Measurements from ENCODE around the gene WSCD2. TPM values are rescaled to one million over a fixed set of nuclear protein-coding genes. Genes with fewer than 3 reads are reported as not detected.
A peak's percentile ranks its signal among the peaks of the same experiment; 100 is the strongest.

The WSCD2 gene
- polyA plus RNA-seq, 1 of the 3 experiments (the other 2 are of a cell fraction), result 0.03 TPM

DNA sequence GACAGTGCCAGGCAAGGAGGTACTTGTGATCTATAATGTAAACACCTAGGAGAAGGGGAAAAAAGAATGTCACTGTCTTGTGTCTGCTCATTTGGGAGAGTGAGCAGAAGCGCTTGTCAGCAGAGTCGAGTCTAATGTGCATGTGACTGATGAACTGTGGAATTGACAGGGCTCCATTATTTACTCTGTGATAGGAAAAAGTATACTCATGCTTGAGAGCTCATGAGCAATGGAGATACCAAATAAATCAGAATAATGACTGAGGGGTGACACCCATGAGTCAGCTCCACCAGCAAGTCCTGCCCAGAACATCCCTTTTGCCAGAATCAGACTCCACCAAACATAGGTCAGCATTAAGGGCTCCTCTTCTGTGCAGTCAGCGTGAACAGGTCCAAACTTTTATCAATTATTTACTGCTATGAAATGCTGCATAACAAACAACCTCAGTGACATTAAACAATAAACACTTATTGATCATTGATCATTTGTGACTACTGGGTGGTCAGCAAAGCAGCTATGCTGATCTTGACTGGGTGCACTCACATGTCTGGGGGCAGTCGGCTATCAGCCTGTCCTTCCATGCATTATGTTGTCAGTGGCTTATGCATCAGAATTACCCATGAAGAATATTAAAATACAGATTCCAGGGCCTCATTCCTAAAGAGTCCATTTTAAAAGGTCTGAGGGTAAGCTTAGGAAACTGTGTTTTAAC is 29.2 kb upstream of the WSCD2 start:
- no peak for TF ChIP-seq POLR2AphosphoS5 (IDR thresholded peaks at IDR 0.05; ENCODE audit: low read depth, low read length)
- H3K27me3 ChIP-seq (ENCODE audit: insufficient read depth), result no peaks in the 10 kb centered on the region
- H3K79me2 ChIP-seq (ENCODE audit: insufficient read depth), result no peaks in the 10 kb centered on the region
- peaks cover 0 to 12% of the 10 kb centered on the region in 2 experiments; a peak in 2 of 4 replicates for H3K4me1 ChIP-seq (ENCODE audit: control insufficient read depth in 1 of 2, insufficient read depth in 2 of 2, low read depth in 1 of 2, low read length in 1 of 2)
- no peak overlapping the region for H3K4me2 ChIP-seq
- no peak overlapping the region for H3K4me3 ChIP-seq (ENCODE audit: low read depth in 2 of 2, low read length in 1 of 2)
- no peak overlapping the region for H3K27ac ChIP-seq (ENCODE audit: low read depth in 2 of 2, low read length in 1 of 2)
- no peaks in the 10 kb centered on the region for H3K9me2 ChIP-seq
- H3K36me3 ChIP-seq (replicated peaks in 1 of 2; ENCODE audit: control insufficient read depth in 1 of 2, insufficient read depth in 2 of 2, low read length in 1 of 2), result no peaks in the 10 kb centered on the region
- no peak for DNase-seq
- ChIA-PET CTCF (interaction anchor here (1.3 to 2.7 kb wide), 3 partner anchors 29 to 110 kb away, joined by 4 to 8 read pairs (median 5); partner anchors contain the start of gene WSCD2), POLR2A (no interaction called here)
- H3K9ac ChIP-seq, result no peak overlapping the region
- no peaks in the 10 kb centered on the region for H4K20me1 ChIP-seq (ENCODE audit: insufficient read depth)
- H3F3A ChIP-seq (replicated peaks; ENCODE audit: insufficient read depth), result no peaks in the 10 kb centered on the region
- no peaks in the 10 kb centered on the region for H3K9me3 ChIP-seq
- WGBS (ENCODE audit: low lambda C conversion rate), result 28% methylated on average over 4 of the region's 4 CpGs
- H2AFZ ChIP-seq (ENCODE audit: low read depth), result no peak overlapping the region

- H3K36me3 ChIP-seq (replicated peaks in 1 of 2; ENCODE audit: control insufficient read depth in 1 of 2, insufficient read depth in 2 of 2, low read length in 1 of 2), result no peaks in the 10 kb centered on the region
- WGBS (ENCODE audit: low lambda C conversion rate), result 14% methylated on average over 2 of the region's 3 CpGs
- H3K27me3 ChIP-seq (ENCODE audit: insufficient read depth), result no peaks in the 10 kb centered on the region
- no peak overlapping the region for H2AFZ ChIP-seq (ENCODE audit: low read depth)
- no peaks in the 10 kb centered on the region for H4K20me1 ChIP-seq (ENCODE audit: insufficient read depth)
- peak; percentile 30 for DNase-seq
- H3K27ac ChIP-seq (ENCODE audit: low read depth in 2 of 2, low read length in 1 of 2), result peak overlapping the region in 1 of 2 experiments; percentile 14; a peak in 1 of 4 replicates
- ChIA-PET POLR2A (no interaction called here), CTCF (interaction anchor here (0.8 to 2.7 kb wide), 10 partner anchors 19 to 410 kb away, joined by 3 to 8 read pairs (median 4); partner anchors contain the start of gene WSCD2)
- peak; percentile 5 for TF ChIP-seq CHD2 (IDR thresholded peaks at IDR 0.05; ENCODE audit: low read length, partially characterized antibody)
- no peak for TF ChIP-seq FOXM1 (IDR thresholded peaks at IDR 0.05; ENCODE audit: low read depth)
- TF ChIP-seq EP300 (IDR thresholded peaks at IDR 0.05; ENCODE audit: borderline replicate concordance in 1 of 2, low read depth in 1 of 2, low read length in 1 of 2), result 0 out of 4 replicates have a peak, but pooled peaks of 1 of the 2 experiments have one; percentile 47
- TF ChIP-seq RCOR1 (IDR thresholded peaks at IDR 0.05; ENCODE audit: low read length), result peak; percentile 65; the same call in 1 of the 2 replicates
- no peak overlapping the region for H3K9ac ChIP-seq
- H3K4me3 ChIP-seq (ENCODE audit: low read depth in 2 of 2, low read length in 1 of 2), result no peak overlapping the region
- no peaks in the 10 kb centered on the region for H3K79me2 ChIP-seq (ENCODE audit: insufficient read depth)
- no peaks in the 10 kb centered on the region for H3K9me3 ChIP-seq
- H3K9me2 ChIP-seq, result no peaks in the 10 kb centered on the region
- H3F3A ChIP-seq (replicated peaks; ENCODE audit: insufficient read depth), result no peaks in the 10 kb centered on the region
- H3K4me2 ChIP-seq, result no peak overlapping the region
- H3K4me1 ChIP-seq (ENCODE audit: control insufficient read depth in 1 of 2, insufficient read depth in 2 of 2, low read depth in 1 of 2, low read length in 1 of 2), result peaks cover 0 to 12% of the 10 kb centered on the region in 2 experiments; a peak in 2 of 4 replicates
Observed at GRCh38 chr12:108101605-108102175, 27.4 kb upstream of the WSCD2 start.

DNA sequence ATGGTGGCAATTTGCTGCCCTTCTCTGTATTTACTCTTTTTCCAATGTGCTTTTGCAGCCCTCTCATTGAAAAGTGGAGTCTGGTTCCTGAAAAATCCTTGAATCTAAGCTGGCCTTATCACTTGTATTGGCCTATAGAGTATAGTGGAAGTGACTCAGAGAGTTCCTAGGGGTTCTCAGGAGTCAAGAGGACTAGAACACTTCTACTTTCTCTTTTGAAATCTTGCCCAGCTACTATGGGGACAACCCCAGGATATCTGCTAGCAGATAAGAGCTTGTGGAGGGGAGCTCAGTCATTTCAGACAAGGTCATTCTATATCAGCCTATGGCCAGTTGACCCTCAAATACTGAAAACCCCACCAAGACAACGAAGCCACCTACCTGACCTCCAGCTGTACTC is 26.7 kb upstream of the WSCD2 start:
- H3K27ac ChIP-seq (ENCODE audit: low read depth in 2 of 2, low read length in 1 of 2), result peak overlapping the region in 1 of 2 experiments; percentile 50; a peak in 1 of 4 replicates
- H3K36me3 ChIP-seq (replicated peaks in 1 of 2; ENCODE audit: control insufficient read depth in 1 of 2, insufficient read depth in 2 of 2, low read length in 1 of 2), result no peaks in the 10 kb centered on the region
- POLR2A ChIA-PET, result no interaction called here
- H3K79me2 ChIP-seq (ENCODE audit: insufficient read depth), result no peaks in the 10 kb centered on the region
- CTCF ChIA-PET, result interaction anchor here (0.8 to 2.7 kb wide), 8 partner anchors 14 to 109 kb away, joined by 3 to 8 read pairs (median 3); partner anchors contain the start of gene WSCD2
- no peaks in the 10 kb centered on the region for H3K9me3 ChIP-seq
- H2AFZ ChIP-seq (ENCODE audit: low read depth), result no peak overlapping the region
- H3K27me3 ChIP-seq (ENCODE audit: insufficient read depth), result no peaks in the 10 kb centered on the region
- 0% methylated on average over 1 of the region's 1 CpG for WGBS (ENCODE audit: low lambda C conversion rate)
- TF ChIP-seq, protein P1, sequence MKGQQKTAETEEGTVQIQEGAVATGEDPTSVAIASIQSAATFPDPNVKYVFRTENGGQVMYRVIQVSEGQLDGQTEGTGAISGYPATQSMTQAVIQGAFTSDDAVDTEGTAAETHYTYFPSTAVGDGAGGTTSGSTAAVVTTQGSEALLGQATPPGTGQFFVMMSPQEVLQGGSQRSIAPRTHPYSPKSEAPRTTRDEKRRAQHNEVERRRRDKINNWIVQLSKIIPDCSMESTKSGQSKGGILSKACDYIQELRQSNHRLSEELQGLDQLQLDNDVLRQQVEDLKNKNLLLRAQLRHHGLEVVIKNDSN (IDR thresholded peaks at IDR 0.05; ENCODE audit: borderline replicate concordance, low read depth), result no peak
- no peak for TF ChIP-seq POLR2AphosphoS5 (IDR thresholded peaks at IDR 0.05; ENCODE audit: low read depth, low read length)
- TF ChIP-seq MXI1 (IDR thresholded peaks at IDR 0.05; ENCODE audit: low read depth, low read length), result no peak
- TF ChIP-seq EP300 (IDR thresholded peaks at IDR 0.05; ENCODE audit: borderline replicate concordance in 1 of 2, low read depth in 1 of 2, low read length in 1 of 2), result no peak
- no peak for TF ChIP-seq JUND (IDR thresholded peaks at IDR 0.05)
- TF ChIP-seq PBX3 (IDR thresholded peaks at IDR 0.05), result no peak
- no peak for TF ChIP-seq NFIC (IDR thresholded peaks at IDR 0.05; ENCODE audit: borderline replicate concordance)
- TF ChIP-seq GATA2 (CRISPR knock-in tag; IDR thresholded peaks at IDR 0.05), result no peak
- TF ChIP-seq RCOR1 (IDR thresholded peaks at IDR 0.05; ENCODE audit: low read length), result no peak
- no peak overlapping the region for H3K4me3 ChIP-seq (ENCODE audit: low read depth in 2 of 2, low read length in 1 of 2)
- no peaks in the 10 kb centered on the region for H3F3A ChIP-seq (replicated peaks; ENCODE audit: insufficient read depth)
- H3K9me2 ChIP-seq, result no peaks in the 10 kb centered on the region
- H4K20me1 ChIP-seq (ENCODE audit: insufficient read depth), result no peaks in the 10 kb centered on the region
- H3K4me1 ChIP-seq (ENCODE audit: control insufficient read depth in 1 of 2, insufficient read depth in 2 of 2, low read depth in 1 of 2, low read length in 1 of 2), result peaks cover 0 to 12% of the 10 kb centered on the region in 2 experiments; a peak in 2 of 4 replicates
- DNase-seq, result no peak
- H3K4me2 ChIP-seq, result no peak overlapping the region
- H3K9ac ChIP-seq, result no peak overlapping the region

Data from SK-N-SH (cell line).